Mucosa of rectum (tissue), 2 donors: Measurements from ENCODE around the gene RUFY3.

ENCODE experiments used
- H3K27ac ChIP-seq, 2 donors: one replicate each; pipeline ENCODE4 v1.7.0; 2013; ENCODE audit warnings: inconsistent platforms in 2 of 2, low read depth in 2 of 2, low read length in 2 of 2
- H3K27me3 ChIP-seq, 2 donors: one replicate each; pipeline ENCODE4 v1.7.0; 2013; ENCODE audit warnings: low read length in 2 of 2; ENCODE audit not compliant: control insufficient read depth in 2 of 2, insufficient read depth in 2 of 2
- H3K36me3 ChIP-seq, 2 donors: one replicate each; pipeline ENCODE4 v1.7.0; 2013; ENCODE audit warnings: low read length in 2 of 2; ENCODE audit not compliant: control insufficient read depth in 2 of 2, insufficient read depth in 2 of 2
- H3K4me1 ChIP-seq, 2 donors: one replicate each; pipeline ENCODE4 v1.7.0; 2013; ENCODE audit warnings: low read length in 2 of 2, mild to moderate bottlenecking in 1 of 2; ENCODE audit not compliant: control insufficient read depth in 2 of 2, insufficient read depth in 2 of 2
- H3K4me3 ChIP-seq, 2 donors: one replicate each; pipeline ENCODE4 v1.7.0; 2013; ENCODE audit warnings: low read length in 2 of 2
- H3K9ac ChIP-seq, 2 donors: one replicate each; pipeline ENCODE4 v1.7.0; 2013; ENCODE audit warnings: low read length in 2 of 2, low read depth in 1 of 2, mild to moderate bottlenecking in 1 of 2
- H3K9me3 ChIP-seq, 2 donors: one replicate each; pipeline ENCODE4 v1.7.0; 2013; ENCODE audit warnings: low read length in 2 of 2; ENCODE audit not compliant: control insufficient read depth in 2 of 2
- donor health status: healthy.
- donor health status: Normal muscosa, but diverticular disease.

Gene RUFY3

DNA sequence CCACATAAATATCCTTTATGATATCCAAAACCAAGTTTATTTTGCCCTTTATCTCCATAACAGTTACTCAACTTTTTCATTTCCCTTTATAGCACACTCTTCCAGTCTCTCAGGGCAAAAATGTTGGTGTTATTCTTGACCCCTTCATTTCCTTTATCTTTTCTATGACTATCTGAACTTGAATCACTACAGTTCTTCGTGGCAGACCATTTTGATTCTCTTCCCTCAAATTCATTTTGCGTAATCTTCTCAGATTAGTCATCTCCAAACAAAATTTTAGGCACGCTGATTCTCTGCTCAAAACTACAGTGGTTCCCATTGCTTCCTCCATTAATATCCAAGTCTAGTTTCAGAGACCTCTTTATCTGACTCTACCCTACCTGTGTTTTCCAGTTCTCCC is 26.1 kb downstream of the RUFY3 start:
- no peaks in the 10 kb centered on the region for H3K4me1 ChIP-seq
- H3K4me3 ChIP-seq, result no peak overlapping the region
- H3K9me3 ChIP-seq, result no peaks in the 10 kb centered on the region
- H3K27ac ChIP-seq, result no peak overlapping the region
- H3K27me3 ChIP-seq, result no peaks in the 10 kb centered on the region
- H3K9ac ChIP-seq, result no peak overlapping the region
- H3K36me3 ChIP-seq, result no peaks in the 10 kb centered on the region

DNA sequence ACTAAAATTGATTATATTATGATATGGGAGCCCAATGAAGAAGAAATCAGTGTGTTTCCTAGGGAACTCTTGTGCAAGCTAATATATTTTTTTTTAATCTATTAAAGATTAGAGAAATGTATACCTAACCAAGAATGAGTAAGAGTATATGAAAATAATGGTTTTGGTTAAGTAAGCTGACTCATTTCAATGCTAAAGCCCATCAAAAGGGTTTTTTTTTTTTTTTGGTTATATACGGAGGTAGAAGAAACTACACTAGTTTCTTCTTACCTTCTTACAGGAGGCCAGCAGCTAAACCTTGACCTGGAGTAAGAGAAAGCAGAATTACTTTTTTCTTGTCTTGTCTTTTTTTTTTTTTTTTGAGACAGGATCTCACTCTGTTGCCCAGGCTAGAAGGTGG is 27.5 kb downstream of the RUFY3 start:
- Histone ChIP-seq H3K9me3 (no peaks in the 10 kb centered on the region), H3K4me1 (no peaks in the 10 kb centered on the region), H3K27me3 (no peaks in the 10 kb centered on the region), H3K27ac (no peak overlapping the region), H3K9ac (no peak overlapping the region), H3K36me3 (no peaks in the 10 kb centered on the region), H3K4me3 (no peak overlapping the region)

DNA sequence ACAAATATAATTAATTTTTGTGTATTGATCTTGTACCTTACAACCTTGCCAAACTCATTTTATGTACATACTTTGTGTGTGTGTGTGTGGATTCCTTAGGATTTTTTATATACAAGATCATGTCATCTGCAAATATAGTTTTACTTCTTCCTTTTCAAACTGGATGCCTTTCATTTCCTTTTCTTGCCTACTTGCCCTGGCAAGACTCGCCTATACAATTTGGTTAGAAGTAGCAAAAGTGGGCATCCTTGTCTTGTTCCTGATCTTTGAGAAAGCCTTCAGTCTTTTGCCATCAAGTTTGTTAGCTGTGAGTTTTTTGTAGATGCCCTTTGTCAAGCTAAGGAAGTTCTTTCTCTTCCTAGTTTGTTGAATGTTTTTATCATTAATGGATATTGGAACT is 30.5 kb downstream of the RUFY3 start:
- Histone ChIP-seq H3K36me3 (no peaks in the 10 kb centered on the region), H3K4me3 (no peak overlapping the region), H3K27ac (no peak overlapping the region), H3K9ac (no peak overlapping the region), H3K4me1 (no peaks in the 10 kb centered on the region), H3K9me3 (no peaks in the 10 kb centered on the region), H3K27me3 (no peaks in the 10 kb centered on the region)

DNA sequence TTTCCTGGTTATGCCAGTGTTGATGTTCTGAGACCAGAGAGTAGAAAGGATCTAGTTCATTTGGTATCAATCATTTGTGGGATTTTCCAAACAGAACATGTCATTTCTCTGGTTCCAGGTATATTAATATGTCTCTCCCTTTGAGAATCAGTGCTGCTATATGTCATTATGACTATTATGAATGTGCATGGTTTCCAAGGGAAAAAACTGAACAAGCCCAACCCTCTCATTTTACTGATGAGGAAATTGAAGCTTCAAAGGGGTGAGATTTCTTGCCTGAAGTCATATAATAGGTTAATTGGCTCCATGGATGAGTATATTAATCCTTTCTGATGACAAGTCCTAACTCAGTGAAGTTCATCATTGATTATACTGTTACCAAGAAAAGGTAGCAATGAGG is 31.9 kb downstream of the RUFY3 start:
- H3K9ac ChIP-seq, result no peak overlapping the region
- no peak overlapping the region for H3K4me3 ChIP-seq
- H3K9me3 ChIP-seq, result no peaks in the 10 kb centered on the region
- H3K4me1 ChIP-seq, result no peaks in the 10 kb centered on the region
- no peaks in the 10 kb centered on the region for H3K36me3 ChIP-seq
- H3K27ac ChIP-seq, result no peak overlapping the region
- no peaks in the 10 kb centered on the region for H3K27me3 ChIP-seq

DNA sequence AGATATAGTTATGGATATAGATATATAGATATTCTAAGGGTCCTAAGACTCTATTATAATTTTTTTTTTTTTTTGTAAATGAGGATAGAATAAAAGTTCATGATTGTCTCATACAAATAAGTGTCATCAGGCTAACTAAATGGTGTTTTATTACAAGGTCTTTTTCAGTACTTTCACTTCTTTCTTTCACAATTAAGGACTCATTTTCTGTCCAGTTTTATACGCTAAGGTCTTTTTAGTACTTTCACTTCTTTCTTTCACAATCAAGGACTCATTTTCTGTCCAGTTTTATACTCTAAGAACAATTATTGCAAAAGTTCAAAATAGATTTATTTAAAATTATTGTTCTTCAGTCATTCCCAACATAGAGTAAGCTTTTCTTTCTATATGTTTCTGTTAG is 32.7 kb downstream of the RUFY3 start:
- no peak overlapping the region for H3K27ac ChIP-seq

DNA sequence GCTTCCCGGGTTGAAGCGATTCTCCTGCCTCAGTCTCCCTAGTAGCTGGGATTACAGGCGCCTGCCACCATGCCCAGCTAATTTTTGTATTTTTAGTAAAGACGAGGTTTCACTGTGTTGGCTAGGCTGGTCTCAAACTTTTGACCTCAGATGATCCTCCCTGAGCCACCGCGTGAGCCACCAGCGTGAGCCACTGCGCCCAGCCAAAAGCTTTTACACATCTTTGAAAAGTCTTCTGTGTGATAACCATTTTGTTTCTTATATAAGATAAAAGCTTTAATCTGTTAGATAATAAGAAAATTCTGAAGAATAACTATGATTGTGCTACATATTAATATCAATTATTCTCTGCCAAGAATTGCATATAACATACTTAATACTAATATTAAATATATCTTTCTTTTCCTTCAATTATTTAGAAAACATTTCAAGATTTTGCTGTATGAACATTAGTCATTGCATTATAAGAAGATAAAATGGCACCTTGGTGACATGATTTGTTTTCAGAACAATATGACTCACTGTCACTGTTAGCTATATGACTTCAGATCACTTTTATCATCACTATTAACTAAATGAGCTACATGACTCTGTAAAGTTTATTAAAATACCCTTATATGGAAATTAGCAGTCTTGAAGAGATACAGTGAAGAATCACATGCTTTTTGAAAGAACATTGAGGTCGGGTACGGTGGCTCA is 33.4 kb downstream of the RUFY3 start:
- H3K36me3 ChIP-seq, result no peaks in the 10 kb centered on the region
- H3K27me3 ChIP-seq, result no peaks in the 10 kb centered on the region
- no peak overlapping the region for H3K27ac ChIP-seq
- no peaks in the 10 kb centered on the region for H3K4me1 ChIP-seq
- H3K9ac ChIP-seq, result no peak overlapping the region
- H3K9me3 ChIP-seq, result no peaks in the 10 kb centered on the region
- no peak overlapping the region for H3K4me3 ChIP-seq

More for the DNA sequence above, 32.7 kb downstream of the RUFY3 start:
- Histone ChIP-seq H3K36me3 (no peaks in the 10 kb centered on the region), H3K9ac (no peak overlapping the region), H3K4me1 (no peaks in the 10 kb centered on the region), H3K4me3 (no peak overlapping the region), H3K9me3 (no peaks in the 10 kb centered on the region), H3K27me3 (no peaks in the 10 kb centered on the region)

DNA sequence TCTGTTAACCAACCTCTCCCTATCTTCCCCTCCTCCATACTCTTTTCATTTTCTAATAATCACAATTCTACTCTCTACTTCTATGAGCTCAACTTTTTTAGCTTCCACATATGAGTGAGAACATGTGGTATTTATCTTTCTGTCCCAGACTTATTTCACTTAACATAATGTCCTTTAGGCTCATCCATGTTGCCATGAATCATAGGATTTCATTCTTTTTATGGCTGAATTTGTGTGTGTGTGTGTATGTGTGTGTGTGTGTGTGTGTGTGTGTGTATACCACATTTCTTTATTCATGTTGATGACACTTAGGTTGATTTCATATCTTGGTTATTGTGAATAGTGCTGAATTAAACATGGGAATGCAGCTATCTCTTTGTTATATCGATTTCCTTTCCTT is 37.4 kb downstream of the RUFY3 start:
- Histone ChIP-seq H3K9ac (no peak overlapping the region), H3K27ac (no peak overlapping the region), H3K27me3 (no peaks in the 10 kb centered on the region), H3K36me3 (peaks cover 3 to 10% of the 10 kb centered on the region in 2 donors), H3K9me3 (no peaks in the 10 kb centered on the region), H3K4me3 (no peak overlapping the region), H3K4me1 (no peaks in the 10 kb centered on the region)

DNA sequence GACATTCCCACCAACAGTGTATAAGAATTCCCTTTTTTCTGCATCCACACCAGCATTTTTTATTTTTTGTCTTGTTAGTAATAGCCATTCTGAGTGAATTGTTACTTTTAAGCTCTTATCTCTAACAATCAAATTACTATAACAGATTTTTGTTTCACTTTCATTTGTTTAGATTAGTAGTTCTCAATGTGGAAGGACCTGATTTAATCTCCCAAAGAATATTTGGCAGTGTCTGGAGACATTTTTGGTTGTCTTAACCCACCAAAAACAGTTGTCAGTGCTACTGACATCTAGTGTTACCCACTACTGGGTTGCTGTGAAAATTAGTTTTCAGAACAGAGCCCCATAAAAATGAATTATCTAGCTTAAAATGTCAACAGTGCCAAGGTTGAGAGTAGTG is 37.9 kb downstream of the RUFY3 start:
- no peaks in the 10 kb centered on the region for H3K9me3 ChIP-seq
- H3K4me1 ChIP-seq, result no peaks in the 10 kb centered on the region
- H3K4me3 ChIP-seq, result no peak overlapping the region
- no peak overlapping the region for H3K27ac ChIP-seq
- H3K27me3 ChIP-seq, result no peaks in the 10 kb centered on the region
- no peak overlapping the region for H3K9ac ChIP-seq
- peaks cover 8 to 13% of the 10 kb centered on the region in 2 donors for H3K36me3 ChIP-seq

DNA sequence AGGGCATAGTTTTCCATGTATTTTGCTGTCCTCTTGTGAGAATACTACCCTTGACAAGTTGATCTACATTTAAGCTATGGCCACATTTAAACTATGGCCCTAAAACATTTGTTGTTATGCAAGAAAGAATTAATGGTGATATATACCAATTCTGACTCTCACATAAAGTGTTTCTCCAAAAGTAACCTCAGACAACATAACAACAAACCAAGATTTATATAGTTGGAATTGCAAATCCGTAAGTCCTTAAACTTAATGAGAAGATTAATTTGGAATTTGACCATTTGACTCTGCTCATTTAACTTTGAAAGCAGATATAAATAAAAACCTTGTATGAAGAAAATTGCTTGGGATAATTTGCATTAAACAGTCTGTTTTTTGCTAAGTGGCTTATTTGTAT is 38.9 kb downstream of the RUFY3 start:
- Histone ChIP-seq H3K27ac (no peak overlapping the region), H3K4me3 (no peak overlapping the region), H3K27me3 (no peaks in the 10 kb centered on the region), H3K9me3 (no peaks in the 10 kb centered on the region), H3K36me3 (peaks cover 14 to 15% of the 10 kb centered on the region in 2 donors), H3K4me1 (no peaks in the 10 kb centered on the region), H3K9ac (no peak overlapping the region)

DNA sequence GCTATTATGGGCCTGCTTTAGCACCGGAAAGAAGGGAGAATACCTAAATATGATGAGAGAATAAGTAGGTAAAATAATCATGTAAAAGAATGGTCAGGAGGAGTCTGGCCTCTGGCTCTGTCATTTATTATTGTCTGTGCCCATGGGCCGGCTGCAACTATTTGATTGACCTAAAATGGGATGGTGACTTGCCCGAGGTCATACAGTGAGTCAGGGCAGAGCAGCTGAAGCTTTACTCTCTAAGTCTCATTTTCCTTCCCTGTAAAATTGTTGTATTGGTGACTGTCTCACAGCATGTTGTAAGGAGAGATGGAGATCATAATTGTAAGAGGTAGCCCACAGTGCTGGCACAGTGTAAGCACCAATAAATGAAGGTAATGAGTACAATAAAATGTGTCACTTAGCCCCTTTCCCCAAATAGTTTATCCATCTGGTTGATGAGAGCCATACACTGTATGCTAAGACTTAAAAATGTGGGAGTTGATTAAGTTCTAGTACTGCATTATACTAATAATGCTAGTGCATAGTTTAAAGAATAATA is 39.6 kb downstream of the RUFY3 start:
- no peaks in the 10 kb centered on the region for H3K27me3 ChIP-seq
- H3K27ac ChIP-seq, result no peak overlapping the region
- no peaks in the 10 kb centered on the region for H3K4me1 ChIP-seq
- peaks cover 14 to 15% of the 10 kb centered on the region in 2 donors for H3K36me3 ChIP-seq
- H3K9me3 ChIP-seq, result no peaks in the 10 kb centered on the region
- no peak overlapping the region for H3K9ac ChIP-seq
- H3K4me3 ChIP-seq, result no peak overlapping the region
